ENCODE data around the gene COMMD4.
"Not testable (repeated sequence)": the region's sequence is repeated elsewhere in the genome, so short reads cannot be mapped to it uniquely, and the experiment has no call there.

GRCh38 chr15:75302753-75303152 is 33.1 kb upstream of the COMMD4 start:
- TF ChIP-seq, protein P1, sequence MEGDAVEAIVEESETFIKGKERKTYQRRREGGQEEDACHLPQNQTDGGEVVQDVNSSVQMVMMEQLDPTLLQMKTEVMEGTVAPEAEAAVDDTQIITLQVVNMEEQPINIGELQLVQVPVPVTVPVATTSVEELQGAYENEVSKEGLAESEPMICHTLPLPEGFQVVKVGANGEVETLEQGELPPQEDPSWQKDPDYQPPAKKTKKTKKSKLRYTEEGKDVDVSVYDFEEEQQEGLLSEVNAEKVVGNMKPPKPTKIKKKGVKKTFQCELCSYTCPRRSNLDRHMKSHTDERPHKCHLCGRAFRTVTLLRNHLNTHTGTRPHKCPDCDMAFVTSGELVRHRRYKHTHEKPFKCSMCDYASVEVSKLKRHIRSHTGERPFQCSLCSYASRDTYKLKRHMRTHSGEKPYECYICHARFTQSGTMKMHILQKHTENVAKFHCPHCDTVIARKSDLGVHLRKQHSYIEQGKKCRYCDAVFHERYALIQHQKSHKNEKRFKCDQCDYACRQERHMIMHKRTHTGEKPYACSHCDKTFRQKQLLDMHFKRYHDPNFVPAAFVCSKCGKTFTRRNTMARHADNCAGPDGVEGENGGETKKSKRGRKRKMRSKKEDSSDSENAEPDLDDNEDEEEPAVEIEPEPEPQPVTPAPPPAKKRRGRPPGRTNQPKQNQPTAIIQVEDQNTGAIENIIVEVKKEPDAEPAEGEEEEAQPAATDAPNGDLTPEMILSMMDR (conservative IDR thresholded peaks at IDR 0.05 in 1 of 2, IDR thresholded peaks at IDR 0.05 in 1 of 2; ENCODE audit: extremely low read depth in 1 of 2, insufficient read depth in 1 of 2, low read depth in 1 of 2, low read length in 2 of 2): not testable (repeated sequence)
- TF ChIP-seq EZH2 (IDR thresholded peaks at IDR 0.05; ENCODE audit: borderline replicate concordance, low read length): not testable (repeated sequence)

All from mammary epithelial cell (primary cell).